ENCODE measurements around the gene LCN1.

Gene LCN1

DNA sequence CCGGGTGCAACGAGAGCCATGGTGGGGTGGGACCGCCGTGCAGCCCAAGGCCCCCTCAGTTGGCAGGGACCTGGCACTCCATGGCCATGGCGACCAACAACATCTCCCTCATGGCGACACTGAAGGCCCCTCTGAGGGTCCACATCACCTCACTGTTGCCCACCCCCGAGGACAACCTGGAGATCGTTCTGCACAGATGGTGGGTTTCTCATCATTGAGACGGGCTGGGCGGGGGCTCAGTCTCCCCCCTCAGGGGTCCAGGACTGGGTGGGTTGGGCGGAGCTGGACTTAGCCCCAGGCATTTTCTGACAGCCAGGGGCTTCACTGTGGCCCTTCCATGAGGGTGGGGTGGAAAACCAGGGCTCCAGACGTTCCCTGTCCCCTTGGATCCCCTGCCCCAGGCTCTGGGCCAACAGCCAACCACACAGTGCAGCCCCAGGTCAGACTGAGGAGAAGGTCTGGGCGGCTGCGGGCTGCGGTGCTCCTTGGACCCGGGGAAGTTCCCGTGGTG, 41.0 kb downstream of the LCN1 start:
- TF ChIP-seq CTCF (IDR thresholded peaks at IDR 0.05): no peak
- H3K36me3 ChIP-seq: no peaks in the 10 kb centered on the region
- no peaks in the 10 kb centered on the region for H3K9me3 ChIP-seq
- no peak overlapping the region for H3K27ac ChIP-seq
- H3K27me3 ChIP-seq: no peaks in the 10 kb centered on the region
- H3K4me1 ChIP-seq (ENCODE audit: control insufficient read depth in 1 of 2, insufficient read depth in 1 of 2, low read depth in 1 of 2, low read length in 1 of 2): no peaks in the 10 kb centered on the region
- H3K4me3 ChIP-seq (ENCODE audit: low read depth in 1 of 2, low read length in 1 of 2): no peak overlapping the region

DNA sequence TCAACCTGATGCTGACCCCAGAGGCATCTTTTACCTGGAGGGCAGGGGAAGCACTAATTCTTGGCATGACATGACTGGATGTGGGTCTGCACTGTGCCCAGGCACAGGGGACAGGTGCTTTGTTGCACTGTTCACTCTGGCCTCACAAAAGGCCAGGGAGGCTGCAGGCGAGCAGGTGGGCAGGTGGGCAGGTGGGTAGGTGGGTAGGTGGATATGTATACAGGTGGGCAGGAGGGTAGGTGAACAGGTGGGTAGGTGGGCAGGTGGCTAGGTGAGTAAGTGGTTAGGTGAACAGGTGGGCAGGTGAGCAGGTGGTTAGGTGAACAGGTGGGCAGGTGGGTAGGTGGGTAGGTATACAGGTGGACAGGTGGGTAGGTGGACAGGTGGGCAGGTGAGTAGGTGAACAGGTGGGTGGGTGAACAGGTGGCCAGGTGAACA, 41.8 kb downstream of the LCN1 start:
- H3K27me3 ChIP-seq: no peaks in the 10 kb centered on the region
- no peaks in the 10 kb centered on the region for H3K9me3 ChIP-seq
- H3K27ac ChIP-seq: no peak overlapping the region
- no peak for TF ChIP-seq CTCF (IDR thresholded peaks at IDR 0.05)
- no peaks in the 10 kb centered on the region for H3K4me1 ChIP-seq (ENCODE audit: control insufficient read depth in 1 of 2, insufficient read depth in 1 of 2, low read depth in 1 of 2, low read length in 1 of 2)
- no peaks in the 10 kb centered on the region for H3K36me3 ChIP-seq
- no peak overlapping the region for H3K4me3 ChIP-seq (ENCODE audit: low read depth in 1 of 2, low read length in 1 of 2)

GRCh38 chr9:135563858-135564257, 42.6 kb downstream of the LCN1 start:
- Histone ChIP-seq H3K9me3 (no peaks in the 10 kb centered on the region), H3K27me3 (no peaks in the 10 kb centered on the region), H3K36me3 (no peaks in the 10 kb centered on the region), H3K27ac (no peak overlapping the region), H3K4me1 (ENCODE audit: control insufficient read depth in 1 of 2, insufficient read depth in 1 of 2, low read depth in 1 of 2, low read length in 1 of 2) (no peaks in the 10 kb centered on the region), H3K4me3 (ENCODE audit: low read depth in 1 of 2, low read length in 1 of 2) (no peak overlapping the region)
- TF ChIP-seq CTCF (IDR thresholded peaks at IDR 0.05): no peak

DNA sequence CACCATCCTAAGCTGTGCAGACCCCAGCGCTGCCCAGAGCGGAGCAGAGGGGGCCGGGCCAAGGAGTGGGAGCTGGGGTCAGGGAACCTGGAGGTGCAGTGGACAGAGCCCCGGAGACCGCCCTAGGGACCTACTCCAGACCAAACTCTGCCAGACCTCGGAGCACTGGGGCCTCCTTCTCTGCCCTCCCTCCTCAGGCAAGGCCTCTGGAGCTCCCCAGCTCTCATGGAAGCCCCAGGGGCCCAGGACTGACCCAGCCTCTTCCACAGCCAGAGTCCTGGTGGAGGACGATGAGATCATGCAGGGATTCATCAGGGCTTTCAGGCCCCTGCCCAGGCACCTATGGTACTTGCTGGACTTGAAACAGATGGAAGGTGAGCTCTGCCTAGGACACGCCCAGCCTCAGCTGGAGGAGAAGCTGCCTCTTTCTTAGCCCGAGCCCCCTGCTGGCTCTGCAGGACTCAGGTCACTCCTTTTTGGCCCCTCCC, 43.9 kb downstream of the LCN1 start:
- no peak overlapping the region for H3K4me3 ChIP-seq (ENCODE audit: low read depth in 1 of 2, low read length in 1 of 2)
- no peak for TF ChIP-seq CTCF (IDR thresholded peaks at IDR 0.05)

DNA sequence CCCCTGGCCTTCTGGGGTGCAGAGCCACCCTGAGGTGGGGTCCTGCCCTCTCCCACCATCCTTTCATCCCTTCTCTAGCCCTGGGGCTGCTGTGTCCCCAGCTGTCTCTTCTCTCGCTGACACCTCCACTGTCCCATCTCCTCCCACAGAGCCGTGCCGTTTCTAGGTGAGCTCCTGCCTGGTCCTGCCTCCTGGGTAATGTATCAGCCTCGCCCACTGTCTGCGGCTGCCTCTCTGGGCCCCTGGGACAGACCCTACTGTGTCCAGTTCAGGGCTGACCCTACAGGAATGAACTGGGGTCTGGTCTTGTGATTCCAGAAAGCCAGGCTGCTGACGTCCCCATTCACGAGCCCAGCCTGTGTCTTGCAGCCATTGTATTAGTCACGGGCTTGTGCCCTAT, 44.4 kb downstream of the LCN1 start:
- H3K4me1 ChIP-seq (ENCODE audit: control insufficient read depth in 1 of 2, insufficient read depth in 1 of 2, low read depth in 1 of 2, low read length in 1 of 2): no peaks in the 10 kb centered on the region
- no peak overlapping the region for H3K27ac ChIP-seq
- H3K36me3 ChIP-seq: no peaks in the 10 kb centered on the region
- no peak for TF ChIP-seq CTCF (IDR thresholded peaks at IDR 0.05)
- no peaks in the 10 kb centered on the region for H3K9me3 ChIP-seq
- H3K27me3 ChIP-seq: no peaks in the 10 kb centered on the region
- H3K4me3 ChIP-seq (ENCODE audit: low read depth in 1 of 2, low read length in 1 of 2): no peak overlapping the region

More for the DNA sequence above, 43.9 kb downstream of the LCN1 start:
- Histone ChIP-seq H3K9me3 (no peaks in the 10 kb centered on the region), H3K27ac (no peak overlapping the region), H3K27me3 (no peaks in the 10 kb centered on the region), H3K4me1 (ENCODE audit: control insufficient read depth in 1 of 2, insufficient read depth in 1 of 2, low read depth in 1 of 2, low read length in 1 of 2) (no peaks in the 10 kb centered on the region), H3K36me3 (no peaks in the 10 kb centered on the region)

DNA sequence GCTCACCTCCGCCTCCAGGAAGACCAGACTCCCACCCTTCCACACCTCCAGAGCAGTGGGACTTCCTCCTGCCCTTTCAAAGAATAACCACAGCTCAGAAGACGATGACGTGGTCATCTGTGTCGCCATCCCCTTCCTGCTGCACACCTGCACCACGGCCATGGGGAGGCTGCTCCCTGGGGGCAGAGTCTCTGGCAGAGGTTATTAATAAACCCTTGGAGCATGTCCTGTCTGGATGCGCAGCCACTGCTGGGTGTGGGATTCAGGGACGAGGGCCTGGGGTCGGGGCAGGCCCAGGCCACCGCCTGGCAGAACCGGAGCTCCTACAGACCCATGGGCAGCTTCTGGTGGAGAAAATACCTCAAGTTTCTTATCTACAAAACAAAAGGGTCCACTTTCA, 45.3 kb downstream of the LCN1 start:
- Histone ChIP-seq H3K27me3 (no peaks in the 10 kb centered on the region), H3K4me3 (ENCODE audit: low read depth in 1 of 2, low read length in 1 of 2) (no peak overlapping the region)
- no peak for TF ChIP-seq CTCF (IDR thresholded peaks at IDR 0.05)

More for the DNA sequence above, 45.3 kb downstream of the LCN1 start:
- Histone ChIP-seq H3K36me3 (no peaks in the 10 kb centered on the region), H3K9me3 (no peaks in the 10 kb centered on the region), H3K4me1 (ENCODE audit: control insufficient read depth in 1 of 2, insufficient read depth in 1 of 2, low read depth in 1 of 2, low read length in 1 of 2) (no peaks in the 10 kb centered on the region), H3K27ac (no peak overlapping the region)

Measured in neutrophil (primary cell).